ENCODE results near the gene CASTOR1. TPM values are rescaled to one million over a fixed set of nuclear protein-coding genes. Genes with fewer than 3 reads are reported as not detected.
A peak's percentile ranks its signal among the peaks of the same experiment; 100 is the strongest.

Gene CASTOR1
- total RNA-seq, 6 donors from 2014 or later, result 7.0 to 31.5 (median 22.1) TPM

- Histone ChIP-seq H3K9me3 (no peaks in the 10 kb centered on the region), H3K4me3 (peak overlapping the region in 3 of 4 donors; percentile 46 to 58 (median 54)), H3K36me3 (no peaks in the 10 kb centered on the region), H3K4me1 (peaks cover 17 to 36% (median 22%) of the 10 kb centered on the region in 4 donors), H3K27ac (peak overlapping the region in 1 of 4 donors; percentile 15), H3K27me3 (peaks cover 0 to 11% (median 0%) of the 10 kb centered on the region in 4 donors)
- WGBS, 2 donors, result 14 to 17% methylated on average over 12 to 13 of the region's 15 CpGs
- no peak for DNase-seq
- no peak for TF ChIP-seq POLR2A (IDR thresholded peaks at IDR 0.05)
- TF ChIP-seq EP300 (IDR thresholded peaks at IDR 0.05), result no peak
- TF ChIP-seq, protein P1, sequence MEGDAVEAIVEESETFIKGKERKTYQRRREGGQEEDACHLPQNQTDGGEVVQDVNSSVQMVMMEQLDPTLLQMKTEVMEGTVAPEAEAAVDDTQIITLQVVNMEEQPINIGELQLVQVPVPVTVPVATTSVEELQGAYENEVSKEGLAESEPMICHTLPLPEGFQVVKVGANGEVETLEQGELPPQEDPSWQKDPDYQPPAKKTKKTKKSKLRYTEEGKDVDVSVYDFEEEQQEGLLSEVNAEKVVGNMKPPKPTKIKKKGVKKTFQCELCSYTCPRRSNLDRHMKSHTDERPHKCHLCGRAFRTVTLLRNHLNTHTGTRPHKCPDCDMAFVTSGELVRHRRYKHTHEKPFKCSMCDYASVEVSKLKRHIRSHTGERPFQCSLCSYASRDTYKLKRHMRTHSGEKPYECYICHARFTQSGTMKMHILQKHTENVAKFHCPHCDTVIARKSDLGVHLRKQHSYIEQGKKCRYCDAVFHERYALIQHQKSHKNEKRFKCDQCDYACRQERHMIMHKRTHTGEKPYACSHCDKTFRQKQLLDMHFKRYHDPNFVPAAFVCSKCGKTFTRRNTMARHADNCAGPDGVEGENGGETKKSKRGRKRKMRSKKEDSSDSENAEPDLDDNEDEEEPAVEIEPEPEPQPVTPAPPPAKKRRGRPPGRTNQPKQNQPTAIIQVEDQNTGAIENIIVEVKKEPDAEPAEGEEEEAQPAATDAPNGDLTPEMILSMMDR (IDR thresholded peaks at IDR 0.05), result no peak
- no peak for TF ChIP-seq POLR2AphosphoS5 (IDR thresholded peaks at IDR 0.05)
- no peak for ATAC-seq (ENCODE audit: low FRiP score in 2 of 2)
Measured at GRCh38 chr22:30246814-30247376, 42.4 kb downstream of the CASTOR1 start.

- peak in 1 of 2 donors; percentile 89 for DNase-seq
Measured at GRCh38 chr22:30245985-30246813, 43.1 kb downstream of the CASTOR1 start, which contains the start of gene LIF. TSS of gene LIF (minus strand) at chr22:30246759. CDS start at chr22:30246695, 64 bp downstream.

GRCh38 chr22:30245181-30245984 lies 43.9 kb downstream of the CASTOR1 start:
- Histone ChIP-seq H3K4me1 (peaks cover 17 to 28% (median 22%) of the 10 kb centered on the region in 4 donors), H3K9me3 (no peaks in the 10 kb centered on the region), H3K36me3 (no peaks in the 10 kb centered on the region), H3K27me3 (peaks cover 0 to 11% (median 0%) of the 10 kb centered on the region in 4 donors), H3K4me3 (peak overlapping the region in 3 of 4 donors; percentile 46 to 58 (median 54)), H3K27ac (peak overlapping the region in 2 of 4 donors; percentile 44 to 70)
- ATAC-seq (ENCODE audit: low FRiP score in 2 of 2) (no peak), DNase-seq (no peak)
- no peak for TF ChIP-seq POLR2A (IDR thresholded peaks at IDR 0.05)
- no peak for TF ChIP-seq EP300 (IDR thresholded peaks at IDR 0.05)
- TF ChIP-seq, protein P1 (IDR thresholded peaks at IDR 0.05), result no peak
- no peak for TF ChIP-seq POLR2AphosphoS5 (IDR thresholded peaks at IDR 0.05)
- WGBS, 2 donors, result 41 to 51% methylated on average over 13 to 15 of the region's 15 CpGs

More at GRCh38 chr22:30245985-30246813, 43.1 kb downstream of the CASTOR1 start, which contains the start of gene LIF:
- H3K4me3 ChIP-seq, result peak within 1 kb of the TSS; percentile 30 to 58 (median 50)
- WGBS, 2 donors, result 3 to 4% methylated on average over 37 to 60 of the region's 64 CpGs
- no peak for TF ChIP-seq POLR2A (IDR thresholded peaks at IDR 0.05)
- TF ChIP-seq, protein P1 (IDR thresholded peaks at IDR 0.05), result peak in 5 of 6 experiments; percentile 14 to 41 (median 20)
- no peak for TF ChIP-seq EP300 (IDR thresholded peaks at IDR 0.05)
- no peak for TF ChIP-seq POLR2AphosphoS5 (IDR thresholded peaks at IDR 0.05)
- H3K36me3 ChIP-seq, result no peaks in the 10 kb centered on the region
- peak in 1 of 2 donors; percentile 28 for ATAC-seq (ENCODE audit: low FRiP score in 2 of 2)
- peaks cover 0 to 11% (median 0%) of the 10 kb centered on the region in 4 donors for H3K27me3 ChIP-seq
- H3K27ac ChIP-seq, result peak within 1 kb of the TSS in 3 of 4 donors; percentile 5 to 70 (median 44)
- H3K9me3 ChIP-seq, result no peaks in the 10 kb centered on the region
- H3K4me1 ChIP-seq, result peaks cover 17 to 33% (median 22%) of the 10 kb centered on the region in 4 donors

DNA sequence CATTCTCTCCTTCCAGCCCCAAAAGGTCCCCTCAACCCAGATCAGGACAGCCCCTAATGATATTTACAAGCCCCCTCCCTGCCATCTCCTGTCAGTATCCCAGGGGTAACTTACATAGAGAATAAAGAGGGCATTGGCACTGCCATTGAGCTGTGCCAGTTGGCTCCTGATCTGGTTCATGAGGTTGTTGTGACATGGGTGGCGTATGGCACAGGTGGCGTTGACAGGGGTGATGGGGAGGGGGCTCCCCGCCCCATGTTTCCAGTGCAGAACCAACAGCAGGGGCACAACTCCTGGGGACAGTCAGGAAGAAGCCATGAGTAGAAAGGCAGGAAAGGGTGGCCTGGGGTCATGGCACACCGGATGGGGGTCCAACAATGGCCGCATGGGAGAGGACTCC lies 44.7 kb downstream of the CASTOR1 start:
- WGBS, 2 donors, result 86 to 92% methylated on average over 5 of the region's 5 CpGs
- DNase-seq (no peak), ATAC-seq (ENCODE audit: low FRiP score in 2 of 2) (no peak)
- TF ChIP-seq, protein P1 (IDR thresholded peaks at IDR 0.05), result no peak
- TF ChIP-seq POLR2A (IDR thresholded peaks at IDR 0.05) (no peak), EP300 (IDR thresholded peaks at IDR 0.05) (no peak), POLR2AphosphoS5 (IDR thresholded peaks at IDR 0.05) (no peak)
- H3K4me1 ChIP-seq, result peaks cover 17 to 28% (median 22%) of the 10 kb centered on the region in 4 donors
- peaks cover 0 to 11% (median 0%) of the 10 kb centered on the region in 4 donors for H3K27me3 ChIP-seq
- H3K27ac ChIP-seq, result peak overlapping the region in 1 of 4 donors; percentile 2
- H3K9me3 ChIP-seq, result no peaks in the 10 kb centered on the region
- H3K4me3 ChIP-seq, result no peak overlapping the region
- no peaks in the 10 kb centered on the region for H3K36me3 ChIP-seq

Data from upper lobe of left lung (tissue), 6 donors.